Sigmoid colon (tissue), 7 donors: ENCODE results near the gene RNF182. TPM values are rescaled to one million over a fixed set of nuclear protein-coding genes. Genes with fewer than 3 reads are reported as not detected.
A peak's percentile ranks its signal among the peaks of the same experiment; 100 is the strongest.

Experiments used
- DNase-seq: peaks from one replicate; pipeline ENCODE4 v3.0.0-alpha.2; 2019
- H3K27ac ChIP-seq, 4 donors: fragments of 200-600 bp; sonication (generic); one replicate each; pipeline ENCODE4 v1.5.1; 2016 to 2019; ENCODE audit warnings: mild to moderate bottlenecking in 1 of 4
- H3K27me3 ChIP-seq, 3 donors: fragments of 200-600 bp; sonication (generic); one replicate each; pipeline ENCODE4 v1.5.1; 2019; ENCODE audit warnings: mild to moderate bottlenecking in 1 of 3
- H3K36me3 ChIP-seq, 4 donors: fragments of 200-600 bp; sonication (generic); one replicate each; pipeline ENCODE4 v1.5.1; 2016 to 2019
- H3K4me1 ChIP-seq, 4 donors: fragments of 200-600 bp; sonication (generic); one replicate each; pipeline ENCODE4 v1.5.1; 2017 to 2019
- H3K4me3 ChIP-seq, 4 donors: fragments of 200-600 bp; sonication (generic); one replicate each; pipeline ENCODE4 v1.5.1; 2017 to 2019; ENCODE audit warnings: mild to moderate bottlenecking in 2 of 4, moderate library complexity in 1 of 4
- H3K9me3 ChIP-seq, 4 donors: fragments of 200-600 bp in 3 of 4; sonication (generic) in 3 of 4; one replicate each; pipeline versions ENCODE4 v1.5.1 to v1.6.1; 2013 to 2019
- CTCF ChIP-seq, 4 experiments: fragments of 450-650 bp in 3 of 4; fragments of 200-600 bp in 1 of 4; IDR thresholded peaks; one replicate each; pipeline ENCODE4 v1.5.1; 2016 to 2019; ENCODE audit warnings: antibody characterized with exemption in 4 of 4, mild to moderate bottlenecking in 3 of 4, moderate library complexity in 2 of 4
- EP300 ChIP-seq, 4 donors: sonication (generic); formaldehyde crosslinking; IDR thresholded peaks; one replicate each; pipeline ENCODE4 v1.6.1; 2017; ENCODE audit warnings: antibody characterized with exemption in 4 of 4
- POLR2A ChIP-seq, 2 donors: fragments of 450-650 bp; IDR thresholded peaks; one replicate each; pipeline ENCODE4 v1.6.1; 2016; ENCODE audit warnings: antibody characterized with exemption in 2 of 2, mild to moderate bottlenecking in 2 of 2, moderate library complexity in 2 of 2
- POLR2AphosphoS5 ChIP-seq, 4 donors: sonication (generic); formaldehyde crosslinking; IDR thresholded peaks; one replicate each; pipeline ENCODE4 v1.6.1; 2017; ENCODE audit warnings: antibody characterized with exemption in 4 of 4
- WGBS, 2 donors: extraction: QIAGEN DNeasy Blood & Tissue Kit; methylation state at CpG; one replicate each; pipeline ENCODE4 v1.1.7; 2013; 5-methylcytosine and 5-hydroxymethylcytosine counted together
- intact Hi-C: fragments of 100-400 bp; cut with DNase I; formaldehyde crosslinking; loops from one replicate; pipeline ENCODE4 v1.15.1; 2023
- polyA plus RNA-seq, 3 donors: library from polyadenylated mRNA; stranded (reverse); fragments of 200-250 nt; gene quantifications; one replicate each; pipeline ENCODE4 v1.2.3, GENCODE V29; 2013
- total RNA-seq, 4 donors: library from RNA; depleted of rRNA; stranded (reverse); fragments of >200 nt; gene quantifications; one replicate each; pipeline ENCODE4 v1.1.0, GENCODE V29; 2016
- donor health status: healthy with polysubstance abuse.
- donor health status: Bipolar disorder and iron deficiency.
- donor health status: healthy.

Gene RNF182
- total and polyA plus RNA-seq, 7 donors, result 0.06 to 0.71 (median 0.28) TPM; not detected in 2

GRCh38 chr6:13903364-13903763, 21.4 kb upstream of the RNF182 start:
- H3K4me3 ChIP-seq, result no peak overlapping the region
- DNase-seq, result no peak
- intact Hi-C loops, result no loop called here
- H3K36me3 ChIP-seq, result no peaks in the 10 kb centered on the region
- WGBS, 2 donors, result 71 to 80% methylated on average over 3 of the region's 3 CpGs
- H3K4me1 ChIP-seq, result no peaks in the 10 kb centered on the region
- no peak for TF ChIP-seq POLR2A (IDR thresholded peaks at IDR 0.05)
- TF ChIP-seq EP300 (IDR thresholded peaks at IDR 0.05), result no peak
- TF ChIP-seq POLR2AphosphoS5 (IDR thresholded peaks at IDR 0.05), result no peak
- TF ChIP-seq CTCF (IDR thresholded peaks at IDR 0.05), result no peak
- no peaks in the 10 kb centered on the region for H3K9me3 ChIP-seq
- peaks cover 0 to 37% (median 0%) of the 10 kb centered on the region in 3 donors for H3K27me3 ChIP-seq
- H3K27ac ChIP-seq, result no peak overlapping the region

- no peaks in the 10 kb centered on the region for H3K4me1 ChIP-seq
- intact Hi-C loops, result no loop called here
- no peak for TF ChIP-seq EP300 (IDR thresholded peaks at IDR 0.05)
- TF ChIP-seq CTCF (IDR thresholded peaks at IDR 0.05), result no peak
- TF ChIP-seq POLR2AphosphoS5 (IDR thresholded peaks at IDR 0.05), result no peak
- no peak for TF ChIP-seq POLR2A (IDR thresholded peaks at IDR 0.05)
- no peak overlapping the region for H3K4me3 ChIP-seq
- DNase-seq, result no peak
- H3K27me3 ChIP-seq, result peaks cover 0 to 39% (median 0%) of the 10 kb centered on the region in 3 donors
- H3K36me3 ChIP-seq, result no peaks in the 10 kb centered on the region
- no peak overlapping the region for H3K27ac ChIP-seq
- 74 to 90% methylated on average over 2 of the region's 2 CpGs for WGBS, 2 donors
- H3K9me3 ChIP-seq, result no peaks in the 10 kb centered on the region
Measured at GRCh38 chr6:13907001-13907350, 17.8 kb upstream of the RNF182 start.

- H3K36me3 ChIP-seq, result no peaks in the 10 kb centered on the region
- no peak for TF ChIP-seq CTCF (IDR thresholded peaks at IDR 0.05)
- 69 to 82% methylated on average over 2 of the region's 2 CpGs for WGBS, 2 donors
Measured at GRCh38 chr6:13907614-13908215, 17.0 kb upstream of the RNF182 start.

GRCh38 chr6:13908955-13909381, 15.8 kb upstream of the RNF182 start:
- intact Hi-C loops, result loop anchor here (1.0 kb wide), 3 partner anchors 137 to 235 kb away; no protein-coding TSS in a partner anchor
- Histone ChIP-seq H3K36me3 (no peaks in the 10 kb centered on the region), H3K4me3 (no peak overlapping the region), H3K9me3 (no peaks in the 10 kb centered on the region), H3K27ac (no peak overlapping the region), H3K27me3 (peaks cover 0 to 24% (median 0%) of the 10 kb centered on the region in 3 donors), H3K4me1 (no peaks in the 10 kb centered on the region)
- TF ChIP-seq POLR2AphosphoS5 (IDR thresholded peaks at IDR 0.05) (no peak), POLR2A (IDR thresholded peaks at IDR 0.05) (no peak), CTCF (IDR thresholded peaks at IDR 0.05) (peak; percentile 52 to 77 (median 74)), EP300 (IDR thresholded peaks at IDR 0.05) (no peak)
- WGBS, 2 donors, result 6% methylated on average over 3 of the region's 3 CpGs
- peak; percentile 71 for DNase-seq

More at GRCh38 chr6:13907614-13908215, 17.0 kb upstream of the RNF182 start:
- no peaks in the 10 kb centered on the region for H3K4me1 ChIP-seq
- intact Hi-C loops, result no loop called here
- peaks cover 0 to 34% (median 0%) of the 10 kb centered on the region in 3 donors for H3K27me3 ChIP-seq
- H3K27ac ChIP-seq, result no peak overlapping the region
- no peaks in the 10 kb centered on the region for H3K9me3 ChIP-seq
- no peak overlapping the region for H3K4me3 ChIP-seq
- DNase-seq, result no peak

GRCh38 chr6:13910443-13910842, 14.3 kb upstream of the RNF182 start:
- Histone ChIP-seq H3K27ac (no peak overlapping the region), H3K4me3 (no peak overlapping the region), H3K4me1 (no peaks in the 10 kb centered on the region), H3K36me3 (no peaks in the 10 kb centered on the region), H3K27me3 (peaks cover 0 to 23% (median 0%) of the 10 kb centered on the region in 3 donors), H3K9me3 (no peaks in the 10 kb centered on the region)
- 93 to 96% methylated on average over 2 of the region's 2 CpGs for WGBS, 2 donors
- TF ChIP-seq EP300 (IDR thresholded peaks at IDR 0.05) (no peak), POLR2A (IDR thresholded peaks at IDR 0.05) (no peak), POLR2AphosphoS5 (IDR thresholded peaks at IDR 0.05) (no peak), CTCF (IDR thresholded peaks at IDR 0.05) (no peak)
- intact Hi-C loops, result no loop called here
- no peak for DNase-seq
